ENCODE results near the gene PPM1B. TPM values are rescaled to one million over a fixed set of nuclear protein-coding genes. Genes with fewer than 3 reads are reported as not detected.

PPM1B gene
- total and polyA plus RNA-seq, 7 experiments from 2014 or later, result 46.0 to 89.5 (median 74.7) TPM

- POLR2A ChIA-PET, result interaction anchor here (0.8 to 1.0 kb wide), 2 partner anchors 10 to 30 kb away, joined by 3 to 4 read pairs; no protein-coding TSS in a partner anchor
Observed at GRCh38 chr2:44172576-44172975, 3.9 kb downstream of the PPM1B start.

GRCh38 chr2:44178950-44179349 is 10.3 kb downstream of the PPM1B start:
- POLR2A ChIA-PET, result no interaction called here
- Histone ChIP-seq H3K4me1 (ENCODE audit: control insufficient read depth in 2 of 2, insufficient read depth in 2 of 2, low read length in 2 of 2) (peaks cover 18 to 50% of the 10 kb centered on the region in 2 donors), H3K4me3 (ENCODE audit: low read length) (no peak overlapping the region), H3K27me3 (ENCODE audit: control insufficient read depth in 2 of 2, insufficient read depth in 2 of 2, low read length in 2 of 2) (no peaks in the 10 kb centered on the region), H3K9me3 (ENCODE audit: control insufficient read depth in 2 of 3, low read length in 3 of 3) (no peaks in the 10 kb centered on the region), H3K27ac (ENCODE audit: low read depth, low read length) (no peak overlapping the region), H3K36me3 (ENCODE audit: control insufficient read depth in 2 of 3, insufficient read depth in 3 of 3, low read length in 3 of 3) (peaks cover 0 to 3% (median 0%) of the 10 kb centered on the region in 3 experiments)
- Mint-ChIP-seq H3K36me3 (peaks cover 0 to 36% (median 28%) of the 10 kb centered on the region in 5 donors), H3K27me3 (no peaks in the 10 kb centered on the region), H3K4me3 (peak overlapping the region in 4 of 10 donors; percentile 21 to 65 (median 44)), H3K4me1 (peaks cover 58 to 93% (median 79%) of the 10 kb centered on the region in 7 donors), H3K27ac (peak overlapping the region in 1 of 9 donors; percentile 12), H3K9me3 (no peaks in the 10 kb centered on the region)
- CTCF ChIA-PET, result no interaction called here
- ATAC-seq (no peak), DNase-seq (no peak)
- intact Hi-C loops (cut with micrococcal nuclease), result no loop called here

More at GRCh38 chr2:44172576-44172975, 3.9 kb downstream of the PPM1B start:
- Histone ChIP-seq H3K4me1 (ENCODE audit: control insufficient read depth in 2 of 2, insufficient read depth in 2 of 2, low read length in 2 of 2) (peaks cover 28 to 53% of the 10 kb centered on the region in 2 donors), H3K27ac (ENCODE audit: low read depth, low read length) (no peak overlapping the region), H3K9me3 (ENCODE audit: control insufficient read depth in 2 of 3, low read length in 3 of 3) (no peaks in the 10 kb centered on the region), H3K27me3 (ENCODE audit: control insufficient read depth in 2 of 2, insufficient read depth in 2 of 2, low read length in 2 of 2) (no peaks in the 10 kb centered on the region), H3K36me3 (ENCODE audit: control insufficient read depth in 2 of 3, insufficient read depth in 3 of 3, low read length in 3 of 3) (peaks cover 0 to 7% (median 0%) of the 10 kb centered on the region in 3 experiments), H3K4me3 (ENCODE audit: low read length) (no peak overlapping the region)
- no peak for DNase-seq
- Mint-ChIP-seq H3K9me3 (peaks cover 0 to 2% (median 0%) of the 10 kb centered on the region in 11 donors), H3K36me3 (peaks cover 10 to 23% (median 11%) of the 10 kb centered on the region in 5 donors), H3K27ac (peak overlapping the region in 3 of 9 donors; percentile 22 to 34 (median 31)), H3K4me3 (peak overlapping the region in 9 of 10 donors; percentile 37 to 96 (median 66)), H3K4me1 (peaks cover 55 to 75% (median 67%) of the 10 kb centered on the region in 7 donors), H3K27me3 (no peaks in the 10 kb centered on the region)
- CTCF ChIA-PET, result no interaction called here
- intact Hi-C loops (cut with micrococcal nuclease), result no loop called here
- ATAC-seq, result no peak

- no peaks in the 10 kb centered on the region for H3K9me3 Mint-ChIP-seq
- DNase-seq, result no peak
- Histone ChIP-seq H3K36me3 (ENCODE audit: control insufficient read depth in 2 of 3, insufficient read depth in 3 of 3, low read length in 3 of 3) (peaks cover 0 to 3% (median 0%) of the 10 kb centered on the region in 3 experiments), H3K9me3 (ENCODE audit: control insufficient read depth in 2 of 3, low read length in 3 of 3) (no peaks in the 10 kb centered on the region), H3K27ac (ENCODE audit: low read depth, low read length) (no peak overlapping the region), H3K4me1 (ENCODE audit: control insufficient read depth in 2 of 2, insufficient read depth in 2 of 2, low read length in 2 of 2) (peaks cover 32 to 47% of the 10 kb centered on the region in 2 donors), H3K4me3 (ENCODE audit: low read length) (no peak overlapping the region), H3K27me3 (ENCODE audit: control insufficient read depth in 2 of 2, insufficient read depth in 2 of 2, low read length in 2 of 2) (no peaks in the 10 kb centered on the region)
- intact Hi-C loops (cut with micrococcal nuclease), result loop anchor here in 1 of 2 donors (1.0 kb wide), 1 partner anchor 10 kb away; no protein-coding TSS in a partner anchor
- no peaks in the 10 kb centered on the region for H3K27me3 Mint-ChIP-seq
- H3K4me3 Mint-ChIP-seq, result peak overlapping the region in 7 of 10 donors; percentile 4 to 68 (median 10)
- H3K27ac Mint-ChIP-seq, result peak overlapping the region in 2 of 9 donors; percentile 6 to 48
- H3K36me3 Mint-ChIP-seq, result peaks cover 0 to 34% (median 20%) of the 10 kb centered on the region in 5 donors
- ATAC-seq, result no peak
- POLR2A ChIA-PET, result interaction anchor here (1.3 kb wide), 1 partner anchor 13 kb away, joined by 5 read pairs; the partner anchor contains the start of gene PPM1B
- H3K4me1 Mint-ChIP-seq, result peaks cover 52 to 94% (median 76%) of the 10 kb centered on the region in 7 donors
- CTCF ChIA-PET, result interaction anchor here (0.6 kb wide), 1 partner anchor 1206 kb away, joined by 3 read pairs; no protein-coding TSS in a partner anchor
Observed at GRCh38 chr2:44181648-44182047, 13.0 kb downstream of the PPM1B start.

GRCh38 chr2:44184106-44184505 is 15.4 kb downstream of the PPM1B start:
- intact Hi-C loops (cut with micrococcal nuclease), result loop anchor here in 1 of 2 donors (2.0 kb wide), 1 partner anchor 17 kb away; no protein-coding TSS in a partner anchor
- Mint-ChIP-seq H3K4me3 (peak overlapping the region; percentile 26 to 68 (median 55)), H3K27me3 (no peaks in the 10 kb centered on the region), H3K36me3 (peaks cover 0 to 44% (median 24%) of the 10 kb centered on the region in 5 donors), H3K4me1 (peaks cover 60 to 99% (median 87%) of the 10 kb centered on the region in 7 donors), H3K27ac (peak overlapping the region; percentile 4 to 90 (median 73)), H3K9me3 (no peaks in the 10 kb centered on the region)
- Histone ChIP-seq H3K9me3 (ENCODE audit: control insufficient read depth in 2 of 3, low read length in 3 of 3) (no peaks in the 10 kb centered on the region), H3K4me3 (ENCODE audit: low read length) (no peak overlapping the region), H3K27me3 (ENCODE audit: control insufficient read depth in 2 of 2, insufficient read depth in 2 of 2, low read length in 2 of 2) (no peaks in the 10 kb centered on the region), H3K4me1 (ENCODE audit: control insufficient read depth in 2 of 2, insufficient read depth in 2 of 2, low read length in 2 of 2) (peaks cover 26 to 38% of the 10 kb centered on the region in 2 donors), H3K27ac (ENCODE audit: low read depth, low read length) (no peak overlapping the region), H3K36me3 (ENCODE audit: control insufficient read depth in 2 of 3, insufficient read depth in 3 of 3, low read length in 3 of 3) (no peaks in the 10 kb centered on the region)
- POLR2A ChIA-PET, result interaction anchor here (1.0 kb wide), 1 partner anchor 42 kb away, joined by 5 read pairs; no protein-coding TSS in a partner anchor
- peak; percentile 88 for ATAC-seq
- CTCF ChIA-PET, result no interaction called here
- peak in 7 of 9 donors; percentile 10 to 46 (median 25) for DNase-seq

GRCh38 chr2:44186810-44187209 is 18.1 kb downstream of the PPM1B start:
- POLR2A ChIA-PET, result interaction anchor here (1.1 kb wide), 1 partner anchor 16 kb away, joined by 3 read pairs; no protein-coding TSS in a partner anchor
- Mint-ChIP-seq H3K4me3 (peak overlapping the region in 6 of 10 donors; percentile 14 to 43 (median 33)), H3K27ac (peak overlapping the region in 3 of 9 donors; percentile 19 to 56 (median 47))

GRCh38 chr2:44187251-44187650 is 18.6 kb downstream of the PPM1B start:
- POLR2A ChIA-PET, result no interaction called here
- Histone ChIP-seq H3K4me1 (ENCODE audit: control insufficient read depth in 2 of 2, insufficient read depth in 2 of 2, low read length in 2 of 2) (peaks cover 31 to 37% of the 10 kb centered on the region in 2 donors), H3K9me3 (ENCODE audit: control insufficient read depth in 2 of 3, low read length in 3 of 3) (no peaks in the 10 kb centered on the region), H3K36me3 (ENCODE audit: control insufficient read depth in 2 of 3, insufficient read depth in 3 of 3, low read length in 3 of 3) (no peaks in the 10 kb centered on the region), H3K27me3 (ENCODE audit: control insufficient read depth in 2 of 2, insufficient read depth in 2 of 2, low read length in 2 of 2) (no peaks in the 10 kb centered on the region), H3K27ac (ENCODE audit: low read depth, low read length) (no peak overlapping the region), H3K4me3 (ENCODE audit: low read length) (no peak overlapping the region)
- Mint-ChIP-seq H3K9me3 (no peaks in the 10 kb centered on the region), H3K36me3 (peaks cover 3 to 38% (median 17%) of the 10 kb centered on the region in 5 donors), H3K4me1 (peaks cover 65 to 98% (median 83%) of the 10 kb centered on the region in 7 donors), H3K27me3 (no peaks in the 10 kb centered on the region), H3K27ac (peak overlapping the region in 4 of 9 donors; percentile 19 to 67 (median 48)), H3K4me3 (peak overlapping the region in 7 of 10 donors; percentile 4 to 68 (median 27))
- intact Hi-C loops (cut with micrococcal nuclease), result loop anchor here in 1 of 2 donors (5.0 kb wide), 1 partner anchor 35 kb away; no protein-coding TSS in a partner anchor
- DNase-seq (no peak), ATAC-seq (no peak)
- CTCF ChIA-PET, result interaction anchor here (0.7 kb wide), 1 partner anchor 58 kb away, joined by 4 read pairs; no protein-coding TSS in a partner anchor

More at GRCh38 chr2:44186810-44187209, 18.1 kb downstream of the PPM1B start:
- H3K4me3 ChIP-seq (ENCODE audit: low read length), result no peak overlapping the region
- peaks cover 64 to 97% (median 83%) of the 10 kb centered on the region in 7 donors for H3K4me1 Mint-ChIP-seq
- H3K36me3 ChIP-seq (ENCODE audit: control insufficient read depth in 2 of 3, insufficient read depth in 3 of 3, low read length in 3 of 3), result no peaks in the 10 kb centered on the region
- no peaks in the 10 kb centered on the region for H3K27me3 ChIP-seq (ENCODE audit: control insufficient read depth in 2 of 2, insufficient read depth in 2 of 2, low read length in 2 of 2)
- no peaks in the 10 kb centered on the region for H3K9me3 ChIP-seq (ENCODE audit: control insufficient read depth in 2 of 3, low read length in 3 of 3)
- peak; percentile 25 for ATAC-seq
- H3K36me3 Mint-ChIP-seq, result peaks cover 3 to 38% (median 17%) of the 10 kb centered on the region in 5 donors
- DNase-seq, result no peak
- H3K27ac ChIP-seq (ENCODE audit: low read depth, low read length), result no peak overlapping the region
- CTCF ChIA-PET, result interaction anchor here (0.7 kb wide), 1 partner anchor 58 kb away, joined by 4 read pairs; no protein-coding TSS in a partner anchor
- H3K4me1 ChIP-seq (ENCODE audit: control insufficient read depth in 2 of 2, insufficient read depth in 2 of 2, low read length in 2 of 2), result peaks cover 31 to 37% of the 10 kb centered on the region in 2 donors
- intact Hi-C loops (cut with micrococcal nuclease), result loop anchor here in 1 of 2 donors (5.0 kb wide), 1 partner anchor 35 kb away; no protein-coding TSS in a partner anchor
- H3K27me3 Mint-ChIP-seq, result no peaks in the 10 kb centered on the region
- H3K9me3 Mint-ChIP-seq, result no peaks in the 10 kb centered on the region
